Right lobe of liver (tissue), 4 donors: ENCODE data around the gene RCSD1.

Experiments used
- CTCF ChIP-seq, 4 donors: fragments of 200-600 bp in 3 of 4; fragments of 450-650 bp in 1 of 4; IDR thresholded peaks; one replicate each; pipeline versions ENCODE4 v1.5.1 to v1.8.0; 2016 to 2022; ENCODE audit warnings: antibody characterized with exemption in 4 of 4, mild to moderate bottlenecking in 2 of 4
- POLR2A ChIP-seq: fragments of 450-650 bp; IDR thresholded peaks from one replicate; pipeline ENCODE4 v1.6.1; 2017; ENCODE audit warnings: antibody characterized with exemption, mild to moderate bottlenecking
- donor health status: DM: no; HTN: no; CAD: no.
- donor health status: DM: no; HTN: no; CAD: no.
- donor health status: DM: no; HTN: yes; CAD: no.

DNA sequence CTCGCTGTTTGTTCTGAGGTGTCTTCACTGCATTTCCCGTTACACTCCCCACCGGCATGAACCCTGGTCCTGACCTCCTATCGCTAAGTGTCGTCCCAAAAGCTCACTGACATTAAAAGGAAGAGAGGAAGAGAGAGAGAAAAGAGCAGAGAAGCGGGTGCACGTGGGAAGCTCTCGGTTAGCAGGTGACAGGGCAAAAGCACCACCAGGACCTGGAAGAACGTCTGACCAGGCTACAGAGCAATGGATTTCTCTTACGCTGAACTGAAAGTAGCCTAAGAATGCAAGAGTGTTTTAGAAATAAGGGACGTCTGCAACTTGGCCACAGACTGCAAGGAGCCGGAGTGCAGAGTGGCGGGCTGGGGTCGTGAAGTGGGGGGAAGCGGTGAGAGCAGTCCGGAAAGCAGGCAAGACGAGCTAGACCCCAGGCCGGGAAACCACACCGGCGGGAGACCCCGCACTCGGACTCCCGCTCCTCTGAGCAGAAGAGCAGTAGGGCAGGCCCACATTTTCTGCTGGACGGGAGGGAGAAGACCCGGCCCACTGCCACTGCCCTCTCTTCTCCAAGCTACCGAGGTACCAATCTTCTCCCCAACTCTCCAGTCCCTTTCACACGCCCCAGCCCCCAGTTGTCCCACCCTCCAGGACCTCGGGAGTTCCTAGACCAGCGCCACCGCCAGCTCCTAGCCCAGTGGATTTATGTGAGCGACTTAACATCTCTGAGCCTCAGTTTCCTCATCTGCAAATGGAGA lies 83.5 kb downstream of the RCSD1 start:
- TF ChIP-seq CTCF (IDR thresholded peaks at IDR 0.05) (no peak), POLR2A (no peak)
